Measurements from ENCODE around the gene CD74.
"Not testable (repeated sequence)": the region's sequence is repeated elsewhere in the genome, so short reads cannot be mapped to it uniquely, and the experiment has no call there.

CD74 gene

DNA sequence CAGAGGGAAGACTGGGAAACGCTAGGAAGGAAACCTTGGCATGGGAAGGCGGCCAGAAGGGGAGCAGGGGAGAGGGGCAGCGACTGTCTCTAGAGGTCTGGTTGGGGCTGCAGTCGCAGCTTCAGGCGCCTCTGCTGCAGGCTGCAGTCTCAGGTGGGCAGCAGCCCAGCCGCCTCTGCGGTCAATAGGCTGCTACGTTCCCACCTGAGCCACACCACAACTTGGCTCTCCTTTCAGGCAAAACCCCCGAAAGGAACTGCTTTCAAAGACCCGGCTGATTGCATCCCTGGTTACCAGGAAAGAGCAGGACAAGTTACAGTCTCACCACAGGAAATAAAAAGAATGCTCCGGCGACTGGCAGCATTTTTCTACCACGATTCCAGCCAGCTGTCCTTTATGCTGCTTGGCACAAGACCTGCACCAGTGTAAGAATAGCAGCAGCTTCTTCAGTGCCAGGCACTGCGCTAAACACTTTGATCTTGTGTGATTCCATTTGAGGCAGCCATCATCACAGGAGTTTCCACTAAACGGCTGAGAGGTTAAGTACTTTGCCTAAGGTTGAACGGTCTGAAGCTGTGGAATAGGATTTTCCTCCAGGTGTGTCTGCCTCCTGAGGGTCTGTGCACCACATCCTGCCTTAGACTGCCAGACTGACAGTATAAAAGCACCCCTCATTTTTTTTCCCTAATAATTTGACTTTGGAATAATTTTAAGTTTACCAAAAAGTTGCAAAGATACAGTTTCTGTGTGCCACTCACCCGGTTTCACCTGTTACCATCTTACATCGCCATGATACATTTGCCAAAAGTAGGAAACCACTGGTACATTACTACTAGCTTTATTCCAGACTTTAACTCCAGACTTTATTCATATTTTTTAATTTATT, 29.3 kb upstream of the CD74 start:
- no peak for DNase-seq

DNA sequence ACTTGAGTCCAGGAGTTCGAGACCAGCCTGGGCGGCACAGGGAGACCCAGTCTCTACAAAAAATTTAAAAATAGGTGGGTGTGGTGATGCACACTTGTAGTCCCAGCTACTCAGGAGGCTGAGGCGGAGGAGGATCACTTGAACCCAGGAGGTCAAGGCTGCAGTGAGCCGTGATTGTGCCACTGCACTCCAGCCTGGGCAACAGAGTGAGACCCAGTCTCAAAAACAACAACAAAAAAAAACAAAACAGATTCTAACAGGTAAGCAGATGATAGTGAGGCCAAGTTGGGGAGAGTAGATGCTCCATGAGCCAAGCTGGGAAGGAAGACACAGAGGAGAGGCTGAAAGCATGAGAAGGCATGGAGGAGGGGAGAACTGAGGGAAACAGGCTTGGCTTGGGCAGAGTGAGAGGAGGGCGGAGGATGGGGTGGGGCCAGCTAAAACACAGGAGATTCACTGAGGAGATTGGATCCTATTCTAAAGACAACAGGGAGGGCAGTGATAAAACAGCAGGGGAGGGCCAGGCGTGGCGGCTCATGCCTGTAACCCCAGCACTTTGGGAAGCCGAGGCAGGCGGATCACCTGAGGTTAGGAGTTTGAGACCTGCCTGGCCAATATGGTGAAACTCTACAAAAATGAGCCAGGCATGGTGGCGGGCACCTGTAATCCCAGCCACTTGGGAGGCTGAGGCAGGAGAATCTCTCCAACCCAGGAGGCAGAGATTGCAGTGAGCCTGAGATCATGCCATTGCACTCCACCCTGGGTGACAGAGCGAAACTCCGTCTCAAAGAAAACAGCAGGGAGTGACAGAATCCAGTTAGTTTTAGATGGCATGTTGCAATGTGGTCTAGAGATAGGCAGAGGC, 28.5 kb upstream of the CD74 start:
- DNase-seq = no peak

DNA sequence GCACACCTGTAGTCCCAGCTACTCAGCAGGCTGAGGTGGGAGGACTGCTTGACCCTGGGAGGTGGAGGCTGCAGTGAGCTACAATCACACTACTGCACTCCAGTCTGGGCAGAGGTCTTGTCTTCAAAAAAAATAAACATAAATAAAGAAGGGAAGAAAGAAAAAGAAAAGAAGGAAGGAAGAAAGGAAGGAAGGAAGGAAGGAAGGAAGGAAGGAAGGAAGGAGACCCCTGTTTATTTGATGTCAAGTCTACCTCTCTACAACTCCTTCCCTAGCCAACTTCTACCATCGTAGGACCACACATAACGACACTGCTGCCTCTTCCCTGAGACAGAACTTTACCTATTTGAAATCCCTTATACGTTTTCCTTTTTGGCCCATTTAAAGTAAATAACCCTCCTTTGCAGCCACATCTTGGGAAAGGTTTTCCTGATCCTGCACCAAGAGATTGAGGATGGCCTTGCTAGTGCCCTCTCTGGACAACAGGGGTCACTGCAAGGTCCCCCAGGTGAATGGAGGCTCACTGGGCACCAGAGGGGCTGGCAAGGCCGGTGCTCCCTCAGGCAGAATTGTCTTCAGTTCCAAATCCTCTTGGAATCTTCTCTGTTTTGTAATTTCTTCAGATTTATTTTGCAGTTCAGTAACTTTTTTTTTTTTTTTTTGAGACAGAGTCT, 26.3 kb upstream of the CD74 start:
- no peak for DNase-seq

- DNase-seq = peak; percentile 84
Measured at GRCh38 chr5:150436141-150436680, 23.5 kb upstream of the CD74 start.

- DNase-seq = peak; percentile 85
Measured at GRCh38 chr5:150434464-150434863, 21.8 kb upstream of the CD74 start.

GRCh38 chr5:150431574-150431973, 18.9 kb upstream of the CD74 start:
- DNase-seq = no peak

DNA sequence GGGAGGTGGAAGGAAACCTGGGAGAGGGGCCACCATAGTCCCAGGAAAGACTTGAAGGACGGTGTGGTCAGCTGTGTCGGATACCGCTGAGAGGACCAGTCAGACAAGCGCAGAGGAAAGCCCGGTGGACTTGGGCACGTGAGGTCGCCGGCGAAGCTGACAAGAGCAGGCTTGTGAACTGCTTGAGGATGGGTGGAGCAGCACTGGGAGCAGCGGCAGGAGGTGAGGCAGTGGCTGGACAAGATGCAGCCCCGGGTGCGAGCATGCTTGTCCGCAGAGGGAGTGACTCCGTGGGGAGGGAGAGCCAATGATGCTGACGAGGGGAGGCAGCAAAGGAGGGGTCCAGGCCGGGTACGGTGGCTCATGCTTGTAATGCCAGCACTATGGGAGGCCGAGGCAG, 18.3 kb upstream of the CD74 start:
- no peak for DNase-seq

GRCh38 chr5:150429410-150429873, 16.7 kb upstream of the CD74 start:
- no peak for DNase-seq

DNA sequence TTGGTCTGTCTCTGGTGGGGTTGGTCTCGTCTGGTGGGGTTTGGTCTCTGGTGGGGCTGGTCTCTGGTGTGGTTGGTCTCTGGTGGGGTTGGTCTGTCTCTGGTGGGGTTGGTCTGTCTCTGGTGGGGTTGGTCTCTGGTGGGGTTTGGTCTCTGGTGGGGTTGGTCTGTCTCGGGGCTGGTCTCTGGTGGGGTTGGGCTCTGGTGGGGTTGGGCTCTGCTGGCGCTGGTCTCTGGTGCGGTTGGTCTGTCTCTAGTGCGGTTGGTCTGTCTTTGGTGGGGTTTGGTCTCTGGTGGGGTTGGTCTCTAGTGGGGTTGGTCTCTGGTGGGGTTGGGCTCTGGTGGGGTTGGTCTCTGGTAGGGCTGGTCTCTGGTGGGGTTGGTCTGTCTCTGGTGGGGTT, 16.3 kb upstream of the CD74 start:
- no peak for DNase-seq

DNA sequence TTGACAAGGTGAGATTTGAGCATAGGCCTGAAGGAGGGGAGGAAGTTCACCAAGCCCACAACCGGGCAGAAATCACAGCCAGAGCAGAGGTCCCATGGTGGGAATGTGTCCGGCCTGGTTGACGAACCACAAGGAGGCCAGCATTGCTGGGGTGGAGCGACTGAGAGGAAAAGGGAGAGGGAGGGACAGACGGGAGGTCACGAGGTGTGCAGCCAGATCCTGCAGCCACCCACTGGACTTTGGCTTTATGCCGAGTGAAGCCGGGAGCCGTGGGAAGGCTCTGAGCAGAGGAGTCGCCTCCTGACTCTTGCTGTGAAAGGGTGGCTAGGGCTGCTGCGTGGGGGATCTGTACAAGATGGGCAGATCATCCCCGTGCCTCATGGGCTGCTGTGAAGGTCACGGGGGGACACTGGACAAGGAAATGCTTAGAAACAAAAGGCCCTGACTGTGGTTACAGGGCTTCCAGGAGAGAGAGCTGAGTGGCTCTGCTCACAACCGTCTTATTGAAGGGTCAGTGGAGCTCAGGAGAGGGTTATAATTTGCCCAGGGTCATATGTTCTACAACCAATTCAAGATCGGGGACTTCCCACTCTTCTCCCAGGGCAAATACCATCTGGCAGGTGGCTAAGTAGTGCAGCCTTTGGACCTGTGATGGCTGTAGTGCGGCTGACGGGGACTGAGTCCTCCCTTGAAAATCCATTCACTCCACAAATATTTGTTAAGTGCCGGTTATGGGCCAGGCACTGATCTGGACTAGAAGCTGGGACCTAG, 15.6 kb upstream of the CD74 start:
- no peak for DNase-seq

DNA sequence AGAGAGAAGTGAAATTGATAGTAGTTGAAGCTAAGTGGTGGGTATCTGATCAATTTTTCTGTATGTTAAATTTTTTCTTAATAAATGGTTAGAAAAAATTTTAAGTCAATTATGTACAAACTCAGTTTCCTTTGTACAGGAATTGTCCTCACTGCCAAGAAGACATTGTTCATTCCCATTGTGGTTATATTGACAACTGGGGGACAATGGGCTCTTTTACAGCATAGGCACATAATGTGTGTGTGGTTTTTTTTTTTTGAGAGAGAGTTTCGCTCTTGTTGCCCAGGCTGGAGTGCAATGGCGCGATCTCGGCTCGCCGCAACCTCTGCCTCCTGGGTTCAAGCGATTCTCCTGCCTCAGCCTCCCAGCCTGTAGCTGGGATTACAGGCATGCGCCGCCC, 13.5 kb upstream of the CD74 start:
- not testable (repeated sequence) for DNase-seq

- DNase-seq = no peak
Measured at GRCh38 chr5:150422758-150423157, 10.0 kb upstream of the CD74 start.

DNA sequence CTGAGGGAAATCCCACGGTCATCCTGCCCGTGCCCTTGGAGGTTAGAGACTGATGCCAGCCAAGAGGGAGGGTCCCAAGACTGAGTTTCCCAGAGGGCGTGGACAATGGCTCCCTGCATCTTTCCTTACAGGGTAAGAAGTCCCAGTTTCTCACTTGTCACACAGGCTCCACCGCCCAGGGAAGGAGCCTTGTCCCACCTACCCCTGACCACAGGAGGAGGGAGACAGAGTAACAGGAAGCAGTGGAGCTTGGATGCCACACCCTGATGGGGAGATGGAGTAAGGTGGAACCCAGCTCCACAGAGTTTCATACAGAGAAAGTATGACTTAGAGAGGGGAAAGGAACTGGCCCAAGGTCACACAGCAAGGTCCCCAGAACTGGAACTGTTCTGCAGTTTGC, 9.4 kb upstream of the CD74 start:
- DNase-seq = no peak

DNA sequence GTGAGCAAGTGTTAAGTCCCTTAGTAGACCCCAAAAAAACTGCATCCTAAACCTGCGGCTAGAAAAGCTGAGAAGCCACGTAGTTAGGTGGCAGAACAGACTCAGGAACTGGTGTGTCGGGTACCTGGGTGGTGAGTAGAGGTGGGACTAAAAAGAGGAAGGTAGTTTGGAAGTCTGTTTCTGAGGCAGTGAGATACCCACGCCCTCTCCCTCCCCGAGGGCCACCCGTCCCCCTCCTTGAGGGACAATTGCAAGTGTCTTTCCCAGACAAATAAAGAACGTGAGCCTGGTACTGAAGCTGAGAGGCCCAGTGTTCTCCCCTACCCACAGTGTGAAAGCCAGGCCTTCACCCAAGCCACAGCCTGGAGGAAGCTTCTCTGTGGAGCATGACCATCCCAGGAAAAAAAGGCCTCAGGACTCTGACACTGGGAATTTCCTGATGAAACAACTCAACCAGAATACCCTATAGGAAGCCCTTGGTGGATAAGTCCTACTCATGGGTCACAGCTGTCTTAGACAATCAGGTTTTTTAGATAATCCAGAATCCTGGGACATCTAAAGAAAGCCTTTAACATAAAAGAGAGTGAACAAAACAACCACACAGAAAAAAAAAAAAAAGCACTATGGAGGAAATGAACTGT, 7.0 kb upstream of the CD74 start:
- DNase-seq = no peak

DNA sequence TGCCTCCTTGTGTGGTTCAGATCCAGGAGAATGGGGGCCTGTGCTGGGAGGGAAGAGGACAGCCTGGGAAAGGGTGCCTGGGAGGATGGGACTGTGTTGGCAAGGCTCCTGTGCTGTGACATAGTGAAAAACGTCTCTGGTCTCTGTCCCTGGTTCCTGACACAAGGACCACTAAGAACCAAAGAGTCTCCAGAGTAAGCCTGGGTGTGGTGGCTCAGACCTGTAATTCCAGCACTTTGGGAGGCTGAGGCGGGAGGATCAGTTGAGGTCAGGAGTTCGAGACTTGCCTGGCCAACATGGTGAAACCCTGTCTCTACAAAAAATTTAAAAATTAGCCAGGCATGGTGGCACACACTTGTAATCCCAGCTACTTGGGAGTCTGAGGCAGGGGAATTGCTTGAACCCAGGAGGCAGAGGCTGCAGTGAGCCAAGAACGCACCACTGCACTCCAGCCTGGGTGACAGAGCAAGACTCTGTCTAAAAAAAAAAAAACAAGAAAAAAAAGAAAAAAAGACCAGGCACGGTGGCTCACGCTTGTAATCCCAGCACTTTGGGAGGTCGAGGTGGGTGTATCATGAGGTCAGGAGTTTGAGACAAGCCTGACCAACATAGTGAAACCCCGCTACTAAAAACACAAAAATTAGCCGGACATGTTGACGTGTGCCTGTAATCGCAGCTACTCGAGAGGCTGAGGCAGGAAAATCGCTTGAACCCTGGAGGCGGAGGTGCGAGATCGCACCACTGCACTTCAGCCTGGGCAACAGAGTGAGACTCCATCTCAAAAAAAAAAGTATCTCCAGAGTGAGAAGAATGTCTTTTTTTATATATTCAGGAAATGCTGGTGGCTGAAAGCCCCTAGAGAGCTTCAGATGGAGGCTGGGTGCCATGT, 1.4 kb upstream of the CD74 start:
- DNase-seq = not testable (repeated sequence)

DNA sequence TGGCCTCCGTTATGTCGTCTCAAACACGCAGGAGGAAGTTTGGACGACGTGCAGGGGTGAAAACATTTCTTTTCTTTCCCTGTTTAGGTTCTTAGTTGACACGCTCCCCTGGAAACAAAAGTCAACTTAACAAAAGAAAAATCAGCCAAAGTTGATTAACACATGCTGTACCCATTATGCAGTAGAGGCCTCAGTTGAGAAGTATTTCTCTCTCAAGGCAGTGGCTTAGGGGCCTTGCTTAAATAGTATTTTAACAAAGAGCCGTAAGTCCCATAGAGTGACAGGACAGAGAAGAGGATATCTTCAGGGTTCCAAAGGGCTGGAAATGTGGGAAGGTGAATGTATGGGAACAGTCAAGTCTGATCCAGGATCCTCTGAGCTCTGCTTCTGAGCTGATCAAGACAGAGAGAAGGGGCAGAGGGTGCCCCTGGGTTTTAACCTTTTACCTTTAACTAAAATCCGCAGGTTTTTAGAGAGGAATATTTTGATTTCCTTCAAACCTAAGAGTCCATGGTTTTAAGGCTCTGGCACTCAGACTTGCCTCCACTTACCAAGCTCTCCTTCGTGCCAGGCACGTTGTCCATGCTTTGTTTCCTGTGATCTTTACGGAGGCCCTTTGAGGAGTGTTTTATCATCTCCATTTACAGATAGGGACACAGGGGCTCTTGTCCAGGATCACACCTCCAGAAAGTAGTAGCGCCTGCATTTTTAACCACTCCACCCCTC, 629 bp upstream of the CD74 start:
- no peak for DNase-seq

DNA sequence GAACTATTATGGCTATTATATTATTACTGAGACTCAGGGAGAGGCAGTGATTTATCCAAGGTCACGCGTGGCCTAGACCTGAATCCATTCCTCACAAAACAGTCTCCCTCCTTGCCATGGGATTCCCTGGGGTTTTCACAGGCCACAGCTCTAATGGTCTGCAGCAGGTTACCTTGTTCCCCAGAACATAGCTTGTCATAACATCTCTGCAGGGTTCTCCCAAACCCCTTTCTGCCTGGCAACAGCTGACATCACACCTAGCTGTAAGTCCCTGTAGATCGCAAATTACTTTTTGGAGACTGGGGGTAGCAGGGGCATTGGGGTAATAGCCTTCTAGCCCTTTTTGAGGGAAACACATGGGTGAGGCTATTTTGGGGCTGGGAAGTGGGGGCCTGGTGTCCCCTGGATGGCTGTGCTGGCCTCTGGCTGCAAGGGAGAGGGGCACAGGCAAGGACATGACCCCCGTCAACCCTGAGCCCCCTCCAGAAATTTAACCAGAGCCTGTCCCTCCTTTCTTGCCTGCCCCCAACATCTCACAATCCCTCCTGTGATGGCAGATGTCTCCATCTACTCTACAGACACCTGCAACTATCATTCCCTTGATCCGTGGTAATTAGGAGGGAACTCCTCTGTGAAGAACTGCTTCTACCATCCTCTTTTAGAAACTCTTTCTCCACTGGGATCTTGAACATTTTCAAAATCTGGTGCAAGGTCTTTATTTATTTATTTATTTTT, 1.3 kb downstream of the CD74 start:
- DNase-seq = no peak

GRCh38 chr5:150410524-150411244, 2.0 kb downstream of the CD74 start:
- DNase-seq = peak; percentile 60
